Umbilical cord (tissue), 2 donors: ENCODE results near the gene POGK. TPM values are rescaled to one million over a fixed set of nuclear protein-coding genes. Genes with fewer than 3 reads are reported as not detected.
"Not testable (repeated sequence)": the region's sequence is repeated elsewhere in the genome, so short reads cannot be mapped to it uniquely, and the experiment has no call there.

Source experiments
- DNase-seq: peaks from one replicate; pipeline ENCODE4 v3.0.0-alpha.2; 2015; ENCODE audit warnings: low spot score
- total RNA-seq: library from RNA; depleted of rRNA; stranded (reverse); fragments of >200 nt; gene quantifications from one replicate; pipeline ENCODE4 v1.2.3, GENCODE V29; 2014; ENCODE audit warnings: low replicate concordance; ENCODE audit not compliant: insufficient read depth

Gene POGK
- total RNA-seq, 1 donor from 2014 or later, result 29.9 TPM

- no peak for DNase-seq
Measured at GRCh38 chr1:166857995-166858394, 18.7 kb downstream of the POGK start.

- no peak for DNase-seq
Measured at GRCh38 chr1:166858726-166859419, 19.6 kb downstream of the POGK start.

- no peak for DNase-seq
Measured at GRCh38 chr1:166859597-166859996, 20.3 kb downstream of the POGK start.

GRCh38 chr1:166865926-166866325 is 26.7 kb downstream of the POGK start:
- peak; percentile 91 for DNase-seq

- no peak for DNase-seq
Measured at GRCh38 chr1:166868639-166869038, 29.4 kb downstream of the POGK start.

GRCh38 chr1:166869318-166870099 is 30.2 kb downstream of the POGK start:
- DNase-seq, result no peak

- DNase-seq, result no peak
Measured at GRCh38 chr1:166870584-166870983, 31.3 kb downstream of the POGK start.

- no peak for DNase-seq
Measured at GRCh38 chr1:166874464-166874863, 35.2 kb downstream of the POGK start.

- DNase-seq, result no peak
Measured at GRCh38 chr1:166875302-166875733, 36.0 kb downstream of the POGK start.

GRCh38 chr1:166875734-166876539 is 36.7 kb downstream of the POGK start, which contains the start of gene TADA1:
TSS of gene TADA1 (minus strand) at chr1:166876264. CDS start at chr1:166876233, 31 bp downstream.
- DNase-seq, result peak; percentile 99

GRCh38 chr1:166876540-166876838 is 37.2 kb downstream of the POGK start:
- DNase-seq, result no peak

- not testable (repeated sequence) for DNase-seq
Measured at GRCh38 chr1:166878173-166878917, 39.1 kb downstream of the POGK start.

- no peak for DNase-seq
Measured at GRCh38 chr1:166882893-166883292, 43.6 kb downstream of the POGK start.

GRCh38 chr1:166884040-166884642 is 44.9 kb downstream of the POGK start:
- peak; percentile 53 for DNase-seq

- no peak for DNase-seq
Measured at GRCh38 chr1:166884971-166885370, 45.7 kb downstream of the POGK start.

GRCh38 chr1:166888373-166889111 is 49.3 kb downstream of the POGK start:
- DNase-seq, result no peak

GRCh38 chr1:166889776-166890175 is 50.5 kb downstream of the POGK start:
- DNase-seq, result no peak

- no peak for DNase-seq
Measured at GRCh38 chr1:166895766-166896165, 56.5 kb downstream of the POGK start.

GRCh38 chr1:166899769-166900168 is 60.5 kb downstream of the POGK start:
- no peak for DNase-seq

- DNase-seq, result no peak
Measured at GRCh38 chr1:166900987-166901386, 61.7 kb downstream of the POGK start.
